ELF-1 (cell line): Measurements from ENCODE around the gene CIROP.

Source experiments
- DNase-seq: peaks from one replicate; pipeline ENCODE4 v3.0.0-alpha.2; 2016; ENCODE audit warnings: low read depth, low spot score

The CIROP gene

GRCh38 chr14:23067847-23068788 is 36.7 kb downstream of the CIROP start:
- no peak for DNase-seq

- no peak for DNase-seq
Observed at GRCh38 chr14:23066855-23067744, 37.7 kb downstream of the CIROP start.

- no peak for DNase-seq
Observed at GRCh38 chr14:23066368-23066767, 38.4 kb downstream of the CIROP start.

GRCh38 chr14:23063601-23064000 is 41.2 kb downstream of the CIROP start:
- no peak for DNase-seq

- DNase-seq = peak; percentile 81
Observed at GRCh38 chr14:23062002-23062401, 42.8 kb downstream of the CIROP start.

GRCh38 chr14:23060536-23061260 is 44.1 kb downstream of the CIROP start:
- DNase-seq = no peak

GRCh38 chr14:23058654-23059504 is 45.9 kb downstream of the CIROP start:
- DNase-seq = no peak

GRCh38 chr14:23057757-23058653 is 46.8 kb downstream of the CIROP start:
- DNase-seq = peak; percentile 97

- peak; percentile 67 for DNase-seq
Observed at GRCh38 chr14:23056956-23057756, 47.6 kb downstream of the CIROP start, which contains the start of gene CDH24. CDH24 (minus strand) TSS chr14:23057520; CDS start chr14:23055733, 1,787 bp downstream.

GRCh38 chr14:23056145-23056955 is 48.4 kb downstream of the CIROP start:
- DNase-seq = peak; percentile 96

- no peak for DNase-seq
Observed at GRCh38 chr14:23055621-23056144, 49.1 kb downstream of the CIROP start.

- no peak for DNase-seq
Observed at GRCh38 chr14:23055147-23055550, 49.6 kb downstream of the CIROP start.

- no peak for DNase-seq
Observed at GRCh38 chr14:23054000-23054811, 50.6 kb downstream of the CIROP start.

GRCh38 chr14:23053426-23053825 is 51.4 kb downstream of the CIROP start:
- DNase-seq = no peak

GRCh38 chr14:23052671-23053070 is 52.1 kb downstream of the CIROP start:
- no peak for DNase-seq

- DNase-seq = peak; percentile 64
Observed at GRCh38 chr14:23052182-23052623, 52.6 kb downstream of the CIROP start.
